WTC11 (cell line): ENCODE data around the gene GNAL. TPM values are rescaled to one million over a fixed set of nuclear protein-coding genes. Genes with fewer than 3 reads are reported as not detected.

Source experiments
- ATAC-seq: fragments of 200-7000 bp; cut with Tn5 transposase; 2 replicates; pipeline ENCODE4 v1.10.0; 2021; ENCODE audit warnings: mild to moderate bottlenecking, moderate library complexity
- CTCF ChIA-PET: fragments of 300-600 bp; sonication (Branson Sonifier 250); formaldehyde crosslinking; loops from one replicate; lab custom pipeline; 2021; ENCODE audit warnings: antibody characterized with exemption; lab: Charles Lee
- POLR2A ChIA-PET: fragments of 350-600 bp; sonication (Branson Sonifier 250); formaldehyde crosslinking; loops from one replicate; lab custom pipeline; 2021; ENCODE audit warnings: antibody characterized with exemption; lab: Charles Lee
- DNase-seq: peaks from one replicate; pipeline ENCODE4 v3.0.0; 2021; ENCODE audit warnings: low spot score
- H3K27ac Mint-ChIP-seq: 2 replicates; pipeline ENCODE4 v1.8.0; 2021; ENCODE audit warnings: mixed read lengths
- H3K27me3 Mint-ChIP-seq: 2 replicates; pipeline ENCODE4 v1.8.0; 2021; ENCODE audit warnings: low read depth, mild to moderate bottlenecking, moderate library complexity, mixed read lengths
- H3K36me3 Mint-ChIP-seq: 2 replicates; pipeline ENCODE4 v1.8.0; 2021; ENCODE audit warnings: mixed read lengths
- H3K4me1 Mint-ChIP-seq: 2 replicates; pipeline ENCODE4 v1.8.0; 2022; ENCODE audit warnings: mixed read lengths
- H3K4me3 Mint-ChIP-seq: 2 replicates; pipeline ENCODE4 v1.8.0; 2021; ENCODE audit warnings: mild to moderate bottlenecking, moderate library complexity, mixed read lengths
- H3K9me3 Mint-ChIP-seq: 2 replicates; pipeline ENCODE4 v1.8.0; 2021; ENCODE audit warnings: mixed read lengths
- AFF4 ChIP-seq: sonication (generic); formaldehyde crosslinking; IDR thresholded peaks from 2 replicates; pipeline ENCODE4 v1.8.1; 2023; ENCODE audit warnings: mild to moderate bottlenecking, missing genetic modification reagents, borderline replicate concordance
- AR ChIP-seq: fragments of 250-450 bp; sonication (Bioruptor Pico); IDR thresholded peaks from 2 replicates; pipeline ENCODE4 v1.9.0; 2021; ENCODE audit warnings: mild to moderate bottlenecking
- ATF2 ChIP-seq: sonication (generic); formaldehyde crosslinking; IDR thresholded peaks from 2 replicates; pipeline ENCODE4 v1.8.1; 2022; ENCODE audit warnings: low read depth, missing genetic modification reagents, borderline replicate concordance
- CTCF ChIP-seq: fragments of 200-600 bp; IDR thresholded peaks from 2 replicates; pipeline ENCODE4 v1.8.0; 2022; ENCODE audit warnings: antibody characterized with exemption
- E2F1 ChIP-seq: sonication (generic); formaldehyde crosslinking; IDR thresholded peaks from 2 replicates; pipeline ENCODE4 v1.8.0; 2022; ENCODE audit warnings: mild to moderate bottlenecking, missing genetic modification reagents
- E2F4 ChIP-seq: sonication (generic); formaldehyde crosslinking; IDR thresholded peaks from 2 replicates; pipeline ENCODE4 v1.8.1; 2022; ENCODE audit warnings: low read depth, mild to moderate bottlenecking, moderate library complexity, missing genetic modification reagents, borderline replicate concordance
- HMGA2 ChIP-seq: fragments of 250-450 bp; sonication (Bioruptor Pico); IDR thresholded peaks from 2 replicates; pipeline ENCODE4 v1.4.0; 2021; ENCODE audit warnings: mild to moderate bottlenecking, moderate library complexity
- NFE2L1 ChIP-seq: sonication (generic); formaldehyde crosslinking; IDR thresholded peaks from 2 replicates; pipeline ENCODE4 v1.8.1; 2023; ENCODE audit warnings: missing genetic modification reagents
- NR1H2 ChIP-seq: sonication (generic); formaldehyde crosslinking; IDR thresholded peaks from 2 replicates; pipeline ENCODE4 v1.9.0; 2021; ENCODE audit warnings: mild to moderate bottlenecking, moderate library complexity, missing genetic modification reagents
- NR3C1 ChIP-seq: sonication (generic); formaldehyde crosslinking; conservative IDR thresholded peaks from 2 replicates; pipeline ENCODE4 v1.8.1; 2023; ENCODE audit warnings: low read depth, mild to moderate bottlenecking, missing genetic modification reagents
- PRDM15 ChIP-seq: sonication (generic); formaldehyde crosslinking; IDR thresholded peaks from 2 replicates; pipeline ENCODE4 v1.8.0; 2022; ENCODE audit warnings: missing genetic modification reagents
- SMAD3 ChIP-seq: sonication (generic); formaldehyde crosslinking; IDR thresholded peaks from 2 replicates; pipeline ENCODE4 v1.8.0; 2022; ENCODE audit warnings: missing genetic modification reagents, mild to moderate bottlenecking, borderline replicate concordance
- TEAD1 ChIP-seq: sonication (generic); formaldehyde crosslinking; IDR thresholded peaks from 2 replicates; pipeline ENCODE4 v1.8.0; 2022; ENCODE audit warnings: mild to moderate bottlenecking, missing genetic modification reagents
- ZBTB21 ChIP-seq: sonication (generic); formaldehyde crosslinking; IDR thresholded peaks from 2 replicates; pipeline ENCODE4 v1.8.1; 2023; ENCODE audit warnings: mild to moderate bottlenecking, missing genetic modification reagents, borderline replicate concordance
- ZNF138 ChIP-seq: sonication (generic); formaldehyde crosslinking; conservative IDR thresholded peaks from 2 replicates; pipeline ENCODE4 v1.8.1; 2022; ENCODE audit warnings: mild to moderate bottlenecking, moderate library complexity, missing genetic modification reagents
- ZNF219 ChIP-seq: sonication (generic); formaldehyde crosslinking; IDR thresholded peaks from 2 replicates; pipeline ENCODE4 v1.8.0; 2023; ENCODE audit warnings: missing genetic modification reagents, mild to moderate bottlenecking, borderline replicate concordance
- ZNF671 ChIP-seq: fragments of 250-450 bp; sonication (Bioruptor Pico); IDR thresholded peaks from 2 replicates; pipeline ENCODE4 v1.8.0; 2021; ENCODE audit warnings: mild to moderate bottlenecking
- total RNA-seq: library from RNA; stranded (reverse); gene quantifications from 3 replicates; pipeline ENCODE4 v1.2.3, GENCODE V29; 2021

Gene GNAL
- total RNA-seq, 1 experiment from 2014 or later = 22.3 TPM

GRCh38 chr18:11909061-11909455, 220.0 kb downstream of the GNAL start:
- no peaks in the 10 kb centered on the region for H3K9me3 Mint-ChIP-seq
- ATAC-seq = peak; percentile 11; the same call in 1 of the 2 replicates
- POLR2A ChIA-PET = interaction anchor here (1.8 kb wide), 1 partner anchor 72 kb away, joined by 10 read pairs; the partner anchor contains the start of gene IMPA2
- H3K27me3 Mint-ChIP-seq = no peaks in the 10 kb centered on the region
- no peak overlapping the region for H3K27ac Mint-ChIP-seq
- TF ChIP-seq NFE2L1 (CRISPR knock-in tag) = no peak
- no peak for TF ChIP-seq ZNF671
- no peak for TF ChIP-seq PRDM15 (CRISPR knock-in tag)
- TF ChIP-seq NR3C1 (CRISPR knock-in tag) = no peak
- no peak for TF ChIP-seq HMGA2
- no peak for TF ChIP-seq ATF2 (CRISPR knock-in tag)
- no peak for TF ChIP-seq AR (CRISPR knock-in tag)
- no peak for TF ChIP-seq AFF4 (CRISPR knock-in tag)
- TF ChIP-seq TEAD1 = no peak
- TF ChIP-seq ZNF138 = no peak
- TF ChIP-seq CTCF = no peak
- TF ChIP-seq ZNF219 (CRISPR knock-in tag) = no peak
- TF ChIP-seq NR1H2 (CRISPR knock-in tag) = no peak
- TF ChIP-seq ZBTB21 (CRISPR knock-in tag) = no peak
- TF ChIP-seq SMAD3 = no peak
- no peak for TF ChIP-seq E2F1 (CRISPR knock-in tag)
- no peak for TF ChIP-seq E2F4 (CRISPR knock-in tag)
- TF ChIP-seq, all 79 proteins: peak for 0
- CTCF ChIA-PET = interaction anchor here (0.8 to 1.7 kb wide), 7 partner anchors 12 to 328 kb away, joined by 3 to 7 read pairs (median 4); no protein-coding TSS in a partner anchor
- H3K36me3 Mint-ChIP-seq = no peaks in the 10 kb centered on the region
- peak overlapping the region; percentile 72 for H3K4me3 Mint-ChIP-seq
- DNase-seq = no peak
- peaks cover 26% of the 10 kb centered on the region for H3K4me1 Mint-ChIP-seq
